Fibroblast of mammary gland (primary cell): Measurements from ENCODE around the gene GLYATL1.
"Not testable (repeated sequence)": the region's sequence is repeated elsewhere in the genome, so short reads cannot be mapped to it uniquely, and the experiment has no call there.

Experiments
- DNase-seq: peaks from one replicate; pipeline ENCODE4 v3.0.0-alpha.2; 2010; ENCODE audit warnings: low read depth
- H3K4me3 ChIP-seq: 2 replicates; pipeline ENCODE4 v1.5.1; 2011; ENCODE audit warnings: low read depth, mild to moderate bottlenecking, low read length, moderate library complexity; ENCODE audit not compliant: control insufficient read depth
- CTCF ChIP-seq: conservative IDR thresholded peaks from 2 replicates; pipeline ENCODE4 v1.5.1; 2011; ENCODE audit warnings: low read depth, low read length, inconsistent platforms; ENCODE audit not compliant: control insufficient read depth, insufficient read depth

Gene GLYATL1

GRCh38 chr11:59000003-59000402 lies 60.7 kb downstream of the GLYATL1 start:
- DNase-seq, result no peak
- no peak overlapping the region for H3K4me3 ChIP-seq
- TF ChIP-seq CTCF, result no peak

GRCh38 chr11:59002006-59002405 lies 62.7 kb downstream of the GLYATL1 start:
- DNase-seq, H3K4me3 ChIP-seq: not testable (repeated sequence)
